Measurements from ENCODE around the gene CENPO.

CENPO gene

GRCh38 chr2:24792874-24793760 is at the start of gene CENPO, which contains the start of gene PTRHD1:
Gene CENPO (plus strand): TSS chr2:24793425. CDS start chr2:24793920, 495 bp downstream.
Gene PTRHD1 (minus strand): TSS chr2:24793391. CDS start chr2:24793377, 14 bp downstream.
- Histone ChIP-seq H2AFZ (peak within 1 kb of the TSS; percentile 94), H3K27ac (peak within 1 kb of the TSS; percentile 95), H3K4me3 (ENCODE audit: low read depth, low read length) (peak within 1 kb of the TSS; percentile 99), H3K36me3 (ENCODE audit: control insufficient read depth, insufficient read depth, low read length) (no peaks in the 10 kb centered on the region), H3K9ac (peak within 1 kb of the TSS; percentile 82), H3K27me3 (ENCODE audit: control insufficient read depth, insufficient read depth, low read length) (no peaks in the 10 kb centered on the region), H3K4me2 (ENCODE audit: low read length) (peak within 1 kb of the TSS; percentile 95), H3K4me1 (peaks cover 7% of the 10 kb centered on the region), H3K79me2 (no peaks in the 10 kb centered on the region), H3K9me3 (ENCODE audit: control insufficient read depth, low read length) (no peaks in the 10 kb centered on the region)
- TF ChIP-seq, protein P1, sequence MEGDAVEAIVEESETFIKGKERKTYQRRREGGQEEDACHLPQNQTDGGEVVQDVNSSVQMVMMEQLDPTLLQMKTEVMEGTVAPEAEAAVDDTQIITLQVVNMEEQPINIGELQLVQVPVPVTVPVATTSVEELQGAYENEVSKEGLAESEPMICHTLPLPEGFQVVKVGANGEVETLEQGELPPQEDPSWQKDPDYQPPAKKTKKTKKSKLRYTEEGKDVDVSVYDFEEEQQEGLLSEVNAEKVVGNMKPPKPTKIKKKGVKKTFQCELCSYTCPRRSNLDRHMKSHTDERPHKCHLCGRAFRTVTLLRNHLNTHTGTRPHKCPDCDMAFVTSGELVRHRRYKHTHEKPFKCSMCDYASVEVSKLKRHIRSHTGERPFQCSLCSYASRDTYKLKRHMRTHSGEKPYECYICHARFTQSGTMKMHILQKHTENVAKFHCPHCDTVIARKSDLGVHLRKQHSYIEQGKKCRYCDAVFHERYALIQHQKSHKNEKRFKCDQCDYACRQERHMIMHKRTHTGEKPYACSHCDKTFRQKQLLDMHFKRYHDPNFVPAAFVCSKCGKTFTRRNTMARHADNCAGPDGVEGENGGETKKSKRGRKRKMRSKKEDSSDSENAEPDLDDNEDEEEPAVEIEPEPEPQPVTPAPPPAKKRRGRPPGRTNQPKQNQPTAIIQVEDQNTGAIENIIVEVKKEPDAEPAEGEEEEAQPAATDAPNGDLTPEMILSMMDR (IDR thresholded peaks at IDR 0.05), result peak; percentile 70

DNA sequence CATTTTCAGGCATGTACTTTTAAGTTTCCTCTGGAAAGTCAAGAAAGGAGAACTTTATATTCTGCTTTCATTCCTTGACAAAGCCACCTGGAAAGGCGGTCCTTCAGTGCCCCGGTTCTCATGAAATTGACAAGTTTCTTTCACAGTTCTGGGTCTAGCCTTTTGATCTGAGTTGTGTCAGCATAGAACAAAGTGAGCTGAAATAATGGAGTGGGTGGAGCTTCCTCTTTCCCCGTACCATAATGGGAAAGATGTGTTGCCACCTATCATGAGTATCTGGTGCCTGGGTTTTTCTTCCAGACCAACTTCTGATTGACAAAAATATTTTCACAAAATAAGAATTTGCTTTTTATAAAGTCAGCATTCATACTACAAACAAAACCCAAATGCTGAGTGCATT is 49.3 kb upstream of the CENPO start:
- Histone ChIP-seq H3K27me3 (ENCODE audit: control insufficient read depth, insufficient read depth, low read length) (no peaks in the 10 kb centered on the region), H3K4me2 (ENCODE audit: low read length) (no peak overlapping the region), H3K79me2 (no peaks in the 10 kb centered on the region), H3K4me1 (no peaks in the 10 kb centered on the region), H3K9me3 (ENCODE audit: control insufficient read depth, low read length) (no peaks in the 10 kb centered on the region), H3K9ac (no peak overlapping the region), H3K4me3 (ENCODE audit: low read depth, low read length) (no peak overlapping the region), H3K27ac (no peak overlapping the region), H3K36me3 (ENCODE audit: control insufficient read depth, insufficient read depth, low read length) (no peaks in the 10 kb centered on the region), H2AFZ (no peak overlapping the region)
- TF ChIP-seq, protein P1 (IDR thresholded peaks at IDR 0.05), result no peak

GRCh38 chr2:24744356-24744755 is 48.9 kb upstream of the CENPO start:
- Histone ChIP-seq H2AFZ (no peak overlapping the region), H3K4me1 (no peaks in the 10 kb centered on the region), H3K9me3 (ENCODE audit: control insufficient read depth, low read length) (no peaks in the 10 kb centered on the region), H3K9ac (no peak overlapping the region), H3K4me2 (ENCODE audit: low read length) (no peak overlapping the region), H3K4me3 (ENCODE audit: low read depth, low read length) (no peak overlapping the region), H3K36me3 (ENCODE audit: control insufficient read depth, insufficient read depth, low read length) (no peaks in the 10 kb centered on the region), H3K27me3 (ENCODE audit: control insufficient read depth, insufficient read depth, low read length) (no peaks in the 10 kb centered on the region), H3K79me2 (no peaks in the 10 kb centered on the region), H3K27ac (no peak overlapping the region)
- TF ChIP-seq, protein P1 (IDR thresholded peaks at IDR 0.05), result no peak

DNA sequence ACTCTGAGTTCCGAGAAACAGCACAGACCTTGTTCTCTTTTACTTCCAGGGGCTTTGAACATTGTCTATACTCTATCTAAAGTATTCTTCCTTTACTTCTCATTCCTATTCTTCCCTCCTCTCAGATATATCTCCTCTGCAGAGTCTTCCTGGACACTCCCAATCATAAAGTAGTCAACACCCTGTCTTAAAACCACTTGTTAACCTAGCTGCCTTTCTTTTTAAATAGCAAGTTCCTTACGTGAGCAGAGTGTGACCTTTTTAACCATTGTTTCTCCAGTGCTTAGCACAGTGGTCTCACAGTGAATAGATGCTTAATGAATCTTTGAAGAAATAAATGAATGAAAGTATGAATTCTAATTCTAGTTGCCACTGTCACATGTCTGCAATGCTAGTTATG is 47.4 kb upstream of the CENPO start:
- no peak overlapping the region for H2AFZ ChIP-seq
- H3K4me3 ChIP-seq (ENCODE audit: low read depth, low read length), result no peak overlapping the region
- no peaks in the 10 kb centered on the region for H3K27me3 ChIP-seq (ENCODE audit: control insufficient read depth, insufficient read depth, low read length)
- H3K9ac ChIP-seq, result no peak overlapping the region
- H3K27ac ChIP-seq, result no peak overlapping the region
- no peaks in the 10 kb centered on the region for H3K4me1 ChIP-seq
- H3K36me3 ChIP-seq (ENCODE audit: control insufficient read depth, insufficient read depth, low read length), result no peaks in the 10 kb centered on the region
- TF ChIP-seq, protein P1 (IDR thresholded peaks at IDR 0.05), result no peak
- no peaks in the 10 kb centered on the region for H3K9me3 ChIP-seq (ENCODE audit: control insufficient read depth, low read length)
- no peaks in the 10 kb centered on the region for H3K79me2 ChIP-seq
- H3K4me2 ChIP-seq (ENCODE audit: low read length), result no peak overlapping the region
